Stimulated activated naive CD4-positive, alpha-beta T cell treated with Interleukin-2 at 50 U/mL for 16 hours (primary cell): ENCODE results near the gene NSG1.
"Not testable (repeated sequence)": the region's sequence is repeated elsewhere in the genome, so short reads cannot be mapped to it uniquely, and the experiment has no call there.

ENCODE experiments used
- DNase-seq: peaks from one replicate; lab custom pipeline; 2025; lab: John Stamatoyannopoulos, UW

Gene NSG1

GRCh38 chr4:4416981-4417380 lies 30.1 kb downstream of the NSG1 start:
- no peak for DNase-seq

- DNase-seq, result no peak
Measured at GRCh38 chr4:4417886-4418285, 31.0 kb downstream of the NSG1 start.

- DNase-seq, result no peak
Measured at GRCh38 chr4:4418676-4419390, 31.9 kb downstream of the NSG1 start.

- DNase-seq, result no peak
Measured at GRCh38 chr4:4419896-4420295, 33.0 kb downstream of the NSG1 start.

- DNase-seq, result no peak
Measured at GRCh38 chr4:4420421-4420820, 33.5 kb downstream of the NSG1 start.

- DNase-seq, result no peak
Measured at GRCh38 chr4:4421356-4421755, 34.5 kb downstream of the NSG1 start.

GRCh38 chr4:4422117-4422516 lies 35.2 kb downstream of the NSG1 start:
- DNase-seq, result not testable (repeated sequence)

- no peak for DNase-seq
Measured at GRCh38 chr4:4422856-4423499, 36.1 kb downstream of the NSG1 start.

GRCh38 chr4:4423706-4424498 lies 37.0 kb downstream of the NSG1 start:
- no peak for DNase-seq

GRCh38 chr4:4424499-4425115 lies 37.7 kb downstream of the NSG1 start:
- DNase-seq, result no peak

GRCh38 chr4:4425119-4425690 lies 38.3 kb downstream of the NSG1 start:
- no peak for DNase-seq

- DNase-seq, result no peak
Measured at GRCh38 chr4:4425696-4426095, 38.8 kb downstream of the NSG1 start.

- no peak for DNase-seq
Measured at GRCh38 chr4:4426511-4427120, 39.7 kb downstream of the NSG1 start.

GRCh38 chr4:4427121-4427870 lies 40.4 kb downstream of the NSG1 start:
- no peak for DNase-seq

- DNase-seq, result no peak
Measured at GRCh38 chr4:4427886-4428285, 41.0 kb downstream of the NSG1 start.

GRCh38 chr4:4428966-4429875 lies 42.3 kb downstream of the NSG1 start:
- DNase-seq, result no peak

- DNase-seq, result peak; percentile 29
Measured at GRCh38 chr4:4430492-4431195, 43.7 kb downstream of the NSG1 start.

GRCh38 chr4:4432341-4433125 lies 45.6 kb downstream of the NSG1 start:
- DNase-seq, result no peak
